Esophagus muscularis mucosa (tissue), 4 donors: ENCODE results near the gene HFM1. TPM values are rescaled to one million over a fixed set of nuclear protein-coding genes. Genes with fewer than 3 reads are reported as not detected.
"Not testable (repeated sequence)": the region's sequence is repeated elsewhere in the genome, so short reads cannot be mapped to it uniquely, and the experiment has no call there.

Experiments
- DNase-seq: peaks from one replicate; pipeline ENCODE4 v3.0.0-alpha.2; 2017; ENCODE audit errors: extremely low spot score
- H3K27ac ChIP-seq, 4 donors: fragments of 200-600 bp; sonication (generic); replicated peaks in 1 of 4; 1 replicate in 3 of 4; 2 replicates in 1 of 4; pipeline ENCODE4 v1.5.1; 2016 to 2019; ENCODE audit warnings: mild to moderate bottlenecking in 1 of 4
- H3K27me3 ChIP-seq, 4 donors: fragments of 200-600 bp; sonication (generic); one replicate each; pipeline versions ENCODE4 v1.5.1 to v1.6.0; 2016 to 2019
- H3K36me3 ChIP-seq, 4 donors: fragments of 200-600 bp; sonication (generic); one replicate each; pipeline ENCODE4 v1.5.1; 2016 to 2019
- H3K4me1 ChIP-seq, 4 donors: fragments of 200-600 bp; sonication (generic); one replicate each; pipeline ENCODE4 v1.5.1; 2016 to 2019
- H3K4me3 ChIP-seq, 4 donors: fragments of 200-600 bp; sonication (generic); 1 replicate in 2 of 4; 2 replicates in 2 of 4; pipeline ENCODE4 v1.5.1; 2016 to 2019; ENCODE audit warnings: mild to moderate bottlenecking in 4 of 4, moderate library complexity in 1 of 4
- H3K9me3 ChIP-seq, 4 donors: fragments of 200-600 bp; sonication (generic); 1 replicate in 3 of 4; 2 replicates in 1 of 4; pipeline ENCODE4 v1.5.1; 2016 to 2019
- EP300 ChIP-seq: sonication (generic); formaldehyde crosslinking; IDR thresholded peaks from one replicate; pipeline ENCODE4 v1.6.1; 2017; ENCODE audit warnings: antibody characterized with exemption
- POLR2A ChIP-seq: fragments of 450-650 bp; IDR thresholded peaks from one replicate; pipeline ENCODE4 v1.6.1; 2017; ENCODE audit warnings: antibody characterized with exemption, moderate library complexity, mild to moderate bottlenecking, low read depth
- POLR2AphosphoS5 ChIP-seq, 2 donors: sonication (generic); formaldehyde crosslinking; IDR thresholded peaks; one replicate each; pipeline ENCODE4 v1.6.1; 2017; ENCODE audit warnings: antibody characterized with exemption in 2 of 2
- WGBS: methylation state at CpG from one replicate; pipeline ENCODE4 v1.1.5; 2018; 5-methylcytosine and 5-hydroxymethylcytosine counted together
- intact Hi-C: fragments of 100-400 bp; cut with DNase I; formaldehyde crosslinking; loops from one replicate; pipeline ENCODE4 v1.15.1; 2023
- total RNA-seq, 4 donors: library from RNA; depleted of rRNA; stranded (reverse); fragments of >200 nt; gene quantifications; one replicate each; pipeline versions ENCODE4 v1.1.0 to v1.2.1, GENCODE V29; 2016
- TF ChIP-seq, protein P1 (sequence below), 3 experiments: fragments of 200-600 bp in 2 of 3; fragments of 450-650 bp in 1 of 3; sonication (generic) in 2 of 3; IDR thresholded peaks; one replicate each; pipeline ENCODE4 v1.5.1; 2017 to 2019; ENCODE audit warnings: antibody characterized with exemption in 3 of 3, mild to moderate bottlenecking in 2 of 3, moderate library complexity in 1 of 3

Gene HFM1
- total RNA-seq, 4 donors from 2014 or later, result 0.42 to 2.2 (median 1.5) TPM

DNA sequence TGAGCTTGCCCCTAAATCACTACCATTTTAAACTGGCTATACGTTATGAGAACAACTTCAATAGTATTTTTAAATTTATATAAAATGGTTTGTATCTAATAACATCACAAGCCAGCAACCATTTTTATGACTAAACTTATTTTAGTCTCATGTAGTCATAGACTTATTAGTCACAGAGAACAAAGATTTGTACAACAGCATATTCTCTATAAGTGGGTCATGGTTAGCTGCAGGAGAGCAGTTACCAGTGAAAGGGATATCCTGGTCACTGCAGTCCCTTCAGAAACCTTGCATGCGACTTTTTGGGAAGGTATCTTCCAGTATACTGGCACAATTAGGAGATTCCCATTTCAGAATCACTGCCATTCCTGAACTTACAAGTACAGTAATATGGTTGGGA, 90.0 kb downstream of the HFM1 start:
- Histone ChIP-seq H3K4me1 (no peaks in the 10 kb centered on the region), H3K9me3 (no peaks in the 10 kb centered on the region), H3K27me3 (no peaks in the 10 kb centered on the region), H3K36me3 (peaks cover 0 to 11% (median 4%) of the 10 kb centered on the region in 4 donors), H3K4me3 (no peak overlapping the region), H3K27ac (no peak overlapping the region)
- no peak for DNase-seq
- intact Hi-C loops, result no loop called here
- TF ChIP-seq POLR2AphosphoS5 (IDR thresholded peaks at IDR 0.05), result no peak
- no peak for TF ChIP-seq POLR2A
- TF ChIP-seq, protein P1, sequence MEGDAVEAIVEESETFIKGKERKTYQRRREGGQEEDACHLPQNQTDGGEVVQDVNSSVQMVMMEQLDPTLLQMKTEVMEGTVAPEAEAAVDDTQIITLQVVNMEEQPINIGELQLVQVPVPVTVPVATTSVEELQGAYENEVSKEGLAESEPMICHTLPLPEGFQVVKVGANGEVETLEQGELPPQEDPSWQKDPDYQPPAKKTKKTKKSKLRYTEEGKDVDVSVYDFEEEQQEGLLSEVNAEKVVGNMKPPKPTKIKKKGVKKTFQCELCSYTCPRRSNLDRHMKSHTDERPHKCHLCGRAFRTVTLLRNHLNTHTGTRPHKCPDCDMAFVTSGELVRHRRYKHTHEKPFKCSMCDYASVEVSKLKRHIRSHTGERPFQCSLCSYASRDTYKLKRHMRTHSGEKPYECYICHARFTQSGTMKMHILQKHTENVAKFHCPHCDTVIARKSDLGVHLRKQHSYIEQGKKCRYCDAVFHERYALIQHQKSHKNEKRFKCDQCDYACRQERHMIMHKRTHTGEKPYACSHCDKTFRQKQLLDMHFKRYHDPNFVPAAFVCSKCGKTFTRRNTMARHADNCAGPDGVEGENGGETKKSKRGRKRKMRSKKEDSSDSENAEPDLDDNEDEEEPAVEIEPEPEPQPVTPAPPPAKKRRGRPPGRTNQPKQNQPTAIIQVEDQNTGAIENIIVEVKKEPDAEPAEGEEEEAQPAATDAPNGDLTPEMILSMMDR (IDR thresholded peaks at IDR 0.05), result no peak
- no peak for TF ChIP-seq EP300
- 83% methylated on average over 2 of the region's 2 CpGs for WGBS

DNA sequence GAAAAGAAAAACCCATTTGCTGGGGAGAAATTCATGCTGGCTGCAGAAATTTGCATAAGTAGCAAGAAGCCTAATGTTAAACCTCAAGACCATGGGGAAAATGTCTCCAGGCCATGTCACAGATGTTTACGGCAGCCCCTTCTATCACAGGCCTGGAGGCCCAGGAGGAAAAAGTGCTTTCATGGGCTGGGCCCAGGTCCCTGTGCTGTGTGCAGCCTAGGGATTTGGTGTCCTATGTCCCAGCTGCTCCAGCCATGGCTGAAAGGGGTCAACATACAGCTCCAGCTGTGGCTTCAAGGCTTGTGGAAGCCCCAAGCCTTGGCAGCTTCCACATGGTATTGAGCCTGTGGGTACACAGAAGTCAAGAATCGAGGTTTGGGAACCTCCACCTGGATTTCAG, 93.0 kb downstream of the HFM1 start:
- no peak for DNase-seq
- WGBS, result 90% methylated on average over 2 of the region's 2 CpGs
- H3K27ac ChIP-seq, result no peak overlapping the region
- peaks cover 0 to 11% (median 4%) of the 10 kb centered on the region in 4 donors for H3K36me3 ChIP-seq
- no peak overlapping the region for H3K4me3 ChIP-seq
- TF ChIP-seq POLR2AphosphoS5 (IDR thresholded peaks at IDR 0.05), result no peak
- no peak for TF ChIP-seq EP300
- TF ChIP-seq POLR2A, result no peak
- TF ChIP-seq, protein P1 (IDR thresholded peaks at IDR 0.05), result no peak
- H3K4me1 ChIP-seq, result no peaks in the 10 kb centered on the region
- peaks cover 0 to 9% (median 5%) of the 10 kb centered on the region in 4 donors for H3K9me3 ChIP-seq
- H3K27me3 ChIP-seq, result no peaks in the 10 kb centered on the region
- intact Hi-C loops, result no loop called here

DNA sequence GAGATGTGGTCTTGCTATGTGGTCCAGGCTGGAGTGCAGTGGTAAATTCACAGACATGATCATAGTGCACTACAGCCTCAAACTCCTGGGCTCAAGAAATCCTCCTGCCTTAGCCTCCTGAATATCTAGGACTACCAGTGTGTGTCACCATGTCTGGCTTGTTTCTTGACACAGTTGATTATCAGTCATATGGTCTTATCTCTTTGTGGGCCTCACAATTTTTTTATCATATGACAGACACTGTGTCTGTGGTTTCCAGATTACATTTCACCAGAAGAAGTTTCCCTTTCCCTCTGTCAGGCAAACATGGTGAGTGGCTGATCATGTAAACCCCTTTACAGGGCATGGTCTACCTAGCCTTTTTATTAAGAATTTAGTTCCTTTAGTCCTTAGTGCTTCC, 96.1 kb downstream of the HFM1 start:
- H3K4me1 ChIP-seq, result no peaks in the 10 kb centered on the region
- no peak for DNase-seq
- H3K9me3 ChIP-seq, result peaks cover 0 to 11% (median 5%) of the 10 kb centered on the region in 4 donors
- intact Hi-C loops, result no loop called here
- no peak overlapping the region for H3K4me3 ChIP-seq
- H3K36me3 ChIP-seq, result peaks cover 0 to 11% (median 4%) of the 10 kb centered on the region in 4 donors
- TF ChIP-seq POLR2AphosphoS5 (IDR thresholded peaks at IDR 0.05), result no peak
- no peak for TF ChIP-seq POLR2A
- TF ChIP-seq, protein P1 (IDR thresholded peaks at IDR 0.05), result no peak
- no peak for TF ChIP-seq EP300
- no peaks in the 10 kb centered on the region for H3K27me3 ChIP-seq
- H3K27ac ChIP-seq, result no peak overlapping the region

DNA sequence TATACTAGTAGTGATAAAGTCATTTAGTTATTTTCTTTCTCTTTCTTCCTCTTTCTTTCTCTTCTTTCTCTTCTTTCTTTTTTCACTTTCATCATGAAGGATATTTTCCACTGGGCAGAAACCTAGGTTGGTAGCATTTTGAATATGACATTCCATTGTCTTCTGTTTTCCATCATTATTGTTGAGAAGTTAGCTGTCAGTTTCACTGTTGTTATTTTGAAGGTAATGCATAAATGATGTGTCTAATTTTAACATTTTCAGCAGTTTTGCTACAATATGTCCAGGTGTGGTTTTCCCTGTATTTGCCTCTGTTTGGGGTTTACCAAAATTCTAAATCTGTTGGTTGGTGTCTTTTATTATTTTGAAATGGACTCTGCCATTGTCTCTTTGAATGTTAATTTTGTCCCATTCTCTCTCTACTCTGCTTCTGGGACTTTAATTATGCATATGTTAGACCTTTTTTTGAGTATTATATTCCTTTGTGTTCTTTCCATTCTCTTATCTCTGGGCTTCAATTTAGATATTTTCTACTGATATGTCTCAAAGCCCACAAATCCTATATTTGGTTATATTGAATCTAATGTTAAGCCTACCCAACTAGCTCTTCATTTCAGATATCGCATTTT, 96.7 kb downstream of the HFM1 start:
- 89% methylated on average over 1 of the region's 1 CpG for WGBS
- peaks cover 0 to 11% (median 4%) of the 10 kb centered on the region in 4 donors for H3K36me3 ChIP-seq
- peaks cover 0 to 17% (median 8%) of the 10 kb centered on the region in 4 donors for H3K9me3 ChIP-seq
- TF ChIP-seq EP300 (no peak), POLR2A (no peak), POLR2AphosphoS5 (IDR thresholded peaks at IDR 0.05) (no peak)
- TF ChIP-seq, protein P1 (IDR thresholded peaks at IDR 0.05), result no peak
- intact Hi-C loops, result no loop called here
- H3K27me3 ChIP-seq, result no peaks in the 10 kb centered on the region
- no peaks in the 10 kb centered on the region for H3K4me1 ChIP-seq
- DNase-seq, result no peak
- H3K4me3 ChIP-seq, result no peak overlapping the region
- no peak overlapping the region for H3K27ac ChIP-seq

DNA sequence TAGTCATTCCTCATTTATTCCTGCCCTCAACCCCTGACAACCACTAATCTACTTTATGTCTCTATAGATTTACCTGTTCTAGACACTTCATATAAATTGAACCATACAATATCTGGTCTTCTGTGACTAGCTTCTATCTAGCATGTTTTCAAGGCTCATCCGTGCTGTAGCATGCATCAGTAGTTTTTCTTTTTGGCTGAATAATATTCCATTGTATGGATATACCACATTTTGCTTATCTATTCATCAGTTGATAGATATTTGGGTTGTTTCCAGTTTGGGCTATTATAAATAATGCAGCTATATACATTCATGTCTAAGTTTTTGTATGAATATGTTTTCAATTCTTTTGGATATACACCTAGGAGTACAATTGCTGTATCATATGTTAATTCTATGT, 101.5 kb downstream of the HFM1 start:
- no peak overlapping the region for H3K27ac ChIP-seq
- H3K27me3 ChIP-seq, result no peaks in the 10 kb centered on the region
- TF ChIP-seq POLR2A, result no peak
- TF ChIP-seq EP300, result no peak
- no peak for TF ChIP-seq POLR2AphosphoS5 (IDR thresholded peaks at IDR 0.05)
- TF ChIP-seq, protein P1 (IDR thresholded peaks at IDR 0.05), result no peak
- H3K36me3 ChIP-seq, result no peaks in the 10 kb centered on the region
- peaks cover 0 to 18% (median 7%) of the 10 kb centered on the region in 4 donors for H3K9me3 ChIP-seq
- intact Hi-C loops, result no loop called here
- WGBS, result 94% methylated on average over 1 of the region's 1 CpG
- no peaks in the 10 kb centered on the region for H3K4me1 ChIP-seq
- no peak overlapping the region for H3K4me3 ChIP-seq
- no peak for DNase-seq

DNA sequence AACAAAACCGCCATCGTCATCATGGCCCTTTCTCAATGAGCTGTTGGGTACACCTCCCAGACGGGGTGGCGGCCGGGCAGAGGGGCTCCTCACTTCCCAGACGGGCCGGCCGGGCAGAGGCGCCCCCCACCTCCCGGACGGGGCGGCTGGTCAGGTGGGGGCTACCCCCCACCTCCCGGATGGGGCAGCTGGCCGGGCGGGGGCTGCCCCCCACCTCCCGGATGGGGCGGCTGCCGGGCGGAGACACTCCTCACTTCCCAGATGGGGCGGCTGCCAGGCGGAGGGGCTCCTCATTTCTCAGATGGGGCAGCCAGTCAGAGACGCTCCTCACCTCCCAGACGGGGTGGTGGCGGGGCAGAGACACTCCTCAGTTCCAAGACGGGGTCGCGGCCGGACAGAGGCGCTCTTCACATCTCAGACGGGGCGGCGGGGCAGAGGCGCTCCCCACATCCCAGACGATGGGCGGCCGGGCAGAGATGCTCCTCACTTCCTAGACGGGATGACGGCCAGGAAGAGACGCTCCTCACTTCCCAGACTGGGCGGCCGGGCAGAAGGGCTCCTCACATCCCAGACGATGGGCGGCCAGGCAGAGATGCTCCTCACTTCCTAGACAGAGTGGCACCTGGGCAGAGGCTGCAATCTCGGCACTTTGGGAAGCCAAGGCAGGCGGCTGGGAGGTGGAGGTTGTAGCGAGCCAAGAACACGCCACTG, 115.6 kb downstream of the HFM1 start:
- intact Hi-C loops, result loop anchor here (10.0 kb wide), 1 partner anchor 636 kb away; no protein-coding TSS in a partner anchor
- H3K4me1 ChIP-seq, H3K27me3 ChIP-seq, H3K36me3 ChIP-seq, H3K4me3 ChIP-seq, H3K27ac ChIP-seq, H3K9me3 ChIP-seq, DNase-seq: not testable (repeated sequence)
- 91% methylated on average over 16 of the region's 47 CpGs for WGBS

DNA sequence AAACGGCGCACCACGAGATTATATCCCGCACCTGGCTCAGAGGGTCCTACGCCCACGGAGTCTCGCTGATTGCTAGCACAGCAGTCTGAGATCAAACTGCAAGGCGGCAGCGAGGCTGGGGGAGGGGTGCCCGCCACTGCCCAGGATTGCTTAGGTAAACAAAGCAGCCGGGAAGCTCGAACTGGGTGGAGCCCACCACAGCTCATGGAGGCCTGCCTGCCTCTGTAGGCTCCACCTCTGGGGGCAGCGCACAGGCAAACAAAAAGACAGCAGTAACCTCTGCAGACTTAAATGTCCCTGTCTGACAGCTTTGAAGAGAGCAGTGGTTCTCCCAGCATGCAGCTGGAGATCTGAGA, 117.7 kb downstream of the HFM1 start:
- H3K9me3 ChIP-seq, H3K27me3 ChIP-seq, H3K4me1 ChIP-seq, H3K27ac ChIP-seq, H3K4me3 ChIP-seq, DNase-seq, H3K36me3 ChIP-seq: not testable (repeated sequence)
- WGBS, result 88% methylated on average over 6 of the region's 13 CpGs
- intact Hi-C loops, result loop anchor here (10.0 kb wide), 1 partner anchor 638 kb away; no protein-coding TSS in a partner anchor
